ENCODE results near the gene CDRT15.
"Not testable (repeated sequence)": the region's sequence is repeated elsewhere in the genome, so short reads cannot be mapped to it uniquely, and the experiment has no call there.

The CDRT15 gene

DNA sequence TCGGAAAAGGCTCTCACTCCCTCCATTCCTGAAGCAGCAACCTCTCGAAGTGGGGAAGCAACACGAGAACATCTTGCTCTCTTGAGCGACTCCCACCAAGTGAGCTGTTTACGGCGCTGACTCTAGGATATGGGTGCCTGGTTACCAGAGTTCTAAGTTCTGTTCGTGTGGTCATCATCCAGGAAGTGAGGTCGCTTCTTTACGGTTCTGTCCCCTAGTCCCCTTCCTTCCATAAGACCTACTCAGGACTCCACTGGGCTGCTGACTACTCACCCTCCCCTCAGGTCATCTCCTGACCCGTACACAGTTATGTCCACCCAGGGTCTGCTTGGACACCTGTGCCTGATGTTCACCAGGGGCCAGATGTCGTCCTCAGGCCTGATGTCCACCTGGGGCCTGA is at the start of gene CDRT15:
CDRT15 (minus strand) TSS at position 101 of the 400 bp plus-strand sequence; CDS start at position 72, 29 bp downstream.
- DNase-seq = not testable (repeated sequence)

DNA sequence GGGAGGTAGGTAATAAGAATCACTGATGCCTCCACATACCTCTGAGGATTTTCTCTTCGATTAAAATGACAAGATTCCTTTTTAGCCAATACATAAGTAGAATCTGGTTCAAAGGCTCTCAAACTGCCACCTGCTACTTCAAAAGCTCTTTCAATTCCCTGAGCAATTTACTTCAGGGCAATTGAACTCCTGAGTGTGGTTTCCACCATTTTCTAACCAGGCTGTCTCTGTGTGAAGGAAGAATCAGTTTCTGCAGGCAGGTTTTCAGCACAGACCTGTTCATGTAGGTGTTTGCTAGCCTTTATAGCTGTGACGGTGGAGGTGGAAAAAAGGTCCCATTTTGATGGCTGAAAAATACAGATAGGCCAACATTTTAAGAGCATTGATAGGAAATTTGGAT is 46.1 kb upstream of the CDRT15 start:
- no peak for DNase-seq

DNA sequence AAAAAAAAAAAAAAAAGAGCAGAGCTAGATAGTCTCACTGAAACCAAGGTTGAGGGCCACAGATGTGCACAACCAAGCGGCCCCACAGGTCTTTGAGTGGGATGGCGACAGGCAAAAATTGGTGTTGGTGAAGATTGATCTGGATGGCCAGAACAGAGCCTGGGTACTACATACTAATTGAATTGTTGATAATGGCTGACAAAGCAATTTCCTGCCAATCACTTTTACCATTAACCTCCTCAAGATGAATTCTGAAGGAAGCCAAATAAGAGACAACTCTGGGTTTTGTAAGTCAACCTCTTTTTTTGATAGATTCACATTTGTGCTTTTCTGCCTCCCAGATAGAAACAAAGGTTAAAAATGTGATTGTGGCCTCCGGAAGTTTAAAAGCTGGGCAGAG is 44.9 kb upstream of the CDRT15 start:
- no peak for DNase-seq

DNA sequence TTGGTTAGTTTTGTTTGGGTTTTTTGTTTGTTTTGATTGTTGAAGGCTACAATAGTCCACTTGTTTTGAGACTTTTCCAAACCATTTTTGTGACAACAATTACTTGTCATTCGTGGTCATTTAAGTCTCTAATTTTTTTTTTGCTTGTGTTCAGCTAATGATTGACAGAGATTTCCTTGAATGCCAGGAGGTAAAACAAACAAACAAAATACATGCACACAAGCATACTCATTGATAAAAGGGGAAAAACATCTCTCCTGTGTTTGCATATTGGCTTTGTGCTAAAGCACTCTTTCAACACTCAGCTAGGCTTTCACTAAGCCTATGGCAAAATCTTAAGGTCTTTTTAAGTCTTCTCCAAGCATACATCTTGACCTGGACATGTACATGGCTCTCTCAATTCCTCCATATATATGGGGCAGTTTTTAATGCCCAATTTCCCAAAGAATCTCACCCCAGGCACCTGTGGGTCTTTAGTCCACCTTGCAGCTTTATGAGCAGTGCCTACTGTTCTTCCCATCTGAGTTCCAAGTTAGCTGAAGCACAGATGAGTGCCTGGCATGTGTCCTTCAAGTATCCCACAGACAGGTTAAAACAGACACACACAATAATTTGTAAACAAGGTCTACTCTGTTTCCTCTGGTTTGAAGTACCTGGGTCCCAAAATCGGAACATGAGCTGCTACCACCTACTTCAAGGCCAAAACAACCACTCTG is 40.0 kb upstream of the CDRT15 start:
- DNase-seq = no peak

DNA sequence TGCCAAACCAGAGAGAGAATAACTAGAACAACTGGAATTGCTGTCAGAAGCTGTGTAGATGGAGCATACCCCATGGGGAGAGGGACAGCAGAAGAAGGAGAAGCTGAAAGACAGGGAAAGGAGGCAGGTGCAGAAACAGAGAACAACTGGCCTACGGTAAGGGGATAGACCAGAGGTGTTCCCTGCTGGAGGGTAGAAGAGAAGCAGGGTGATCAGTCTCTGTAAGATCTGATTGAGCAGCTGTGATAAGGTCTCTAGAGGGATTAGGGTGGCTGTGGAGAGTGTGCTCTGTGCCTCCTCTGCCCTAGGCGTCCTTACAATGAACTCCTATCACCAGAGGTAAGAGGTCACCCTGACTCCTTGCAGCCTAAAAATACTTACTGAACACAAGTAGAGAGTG is 33.8 kb upstream of the CDRT15 start:
- DNase-seq = no peak

DNA sequence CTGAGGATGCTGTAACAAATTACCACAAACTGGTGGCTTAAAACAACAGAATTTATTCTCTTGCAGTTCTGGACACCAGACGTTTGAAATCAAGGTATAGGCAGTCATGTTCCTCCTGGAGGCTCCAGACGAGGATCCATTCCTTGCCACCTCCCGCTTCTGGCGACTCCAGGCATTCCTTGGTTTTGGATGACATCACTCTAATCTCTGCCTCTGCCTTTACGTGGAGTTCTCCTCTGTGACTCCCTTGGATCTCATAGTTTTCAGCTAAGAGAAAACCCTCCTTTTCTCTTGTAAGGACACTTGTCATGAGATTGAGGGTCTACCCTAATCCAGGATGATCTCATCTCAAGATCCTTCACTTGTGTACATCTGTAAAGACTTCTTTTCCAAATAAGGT is 32.8 kb upstream of the CDRT15 start:
- DNase-seq = no peak

DNA sequence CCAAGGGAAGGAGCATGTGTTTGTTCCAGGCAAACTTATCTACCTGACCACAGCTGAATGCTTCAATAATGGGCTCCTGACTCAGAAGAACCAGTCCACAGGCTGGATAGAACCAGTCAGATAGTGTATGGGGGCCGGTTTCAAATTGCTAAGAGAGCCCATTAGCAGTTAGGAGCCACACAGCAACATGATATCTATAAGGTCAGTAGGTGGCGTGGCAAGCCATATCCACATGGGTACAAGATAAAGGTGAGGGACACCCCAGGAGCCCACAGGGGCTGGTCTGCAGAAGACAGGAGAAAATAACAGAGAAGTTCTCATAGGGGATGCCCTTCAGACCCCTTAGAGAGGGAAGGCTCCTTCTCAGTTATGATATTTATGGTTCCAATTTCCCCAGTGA is 31.6 kb upstream of the CDRT15 start:
- no peak for DNase-seq

DNA sequence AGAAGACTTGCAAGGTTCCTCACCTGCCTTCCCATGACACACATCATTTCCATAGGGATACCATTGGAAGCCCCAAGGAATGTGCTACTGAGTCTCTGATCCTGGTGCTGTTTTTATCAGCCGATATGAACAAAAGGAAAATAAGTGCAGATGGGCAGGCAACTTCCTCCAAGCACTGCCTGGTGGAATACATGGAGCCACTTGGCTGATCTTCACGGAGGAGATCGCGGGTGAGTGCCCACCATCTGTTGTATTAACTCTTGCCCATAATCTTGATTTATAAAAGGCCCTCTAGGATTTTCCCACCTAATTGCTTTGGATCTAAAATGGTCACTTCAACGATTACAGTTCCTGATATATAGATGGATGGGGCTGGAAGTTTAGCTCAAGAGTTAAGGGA is 24.7 kb upstream of the CDRT15 start:
- DNase-seq = no peak

DNA sequence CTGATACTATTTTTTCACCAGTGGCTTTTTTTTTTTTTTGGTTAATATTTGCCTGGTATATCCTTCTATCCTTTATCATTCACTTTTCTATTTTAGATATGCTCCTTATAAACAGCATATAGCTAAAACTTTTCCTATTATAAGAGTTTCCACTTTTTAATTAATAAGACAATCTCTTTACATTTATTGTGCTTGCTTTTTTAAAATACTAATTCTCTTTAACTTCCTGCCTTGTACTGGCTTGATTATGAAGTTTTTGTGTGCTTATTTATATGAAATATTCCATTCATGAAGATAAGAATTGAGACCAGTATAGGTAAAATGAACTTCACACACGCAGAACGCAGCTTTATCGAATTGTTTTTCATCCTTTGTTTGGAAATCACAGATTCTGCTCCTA is 9.0 kb upstream of the CDRT15 start:
- no peak for DNase-seq

DNA sequence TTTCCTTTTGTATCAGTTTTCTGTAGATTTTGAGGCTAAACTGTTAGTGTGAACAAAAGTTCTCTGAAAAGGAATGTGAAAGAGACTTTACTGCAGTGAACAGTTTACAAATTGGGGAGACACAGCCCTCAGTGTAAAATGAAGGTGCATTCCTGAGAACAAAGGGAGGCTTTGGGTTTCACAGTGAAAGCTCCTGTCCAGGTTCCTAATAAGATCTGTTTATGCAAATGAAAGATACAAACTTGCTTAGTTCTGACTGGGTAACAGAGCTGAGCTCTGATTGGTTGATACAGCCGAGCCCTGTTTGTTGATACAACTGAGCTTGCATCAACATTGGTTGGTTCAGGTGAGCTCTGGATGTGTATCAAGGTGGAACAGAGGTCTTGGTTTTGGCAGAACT is 8.3 kb upstream of the CDRT15 start:
- no peak for DNase-seq

DNA sequence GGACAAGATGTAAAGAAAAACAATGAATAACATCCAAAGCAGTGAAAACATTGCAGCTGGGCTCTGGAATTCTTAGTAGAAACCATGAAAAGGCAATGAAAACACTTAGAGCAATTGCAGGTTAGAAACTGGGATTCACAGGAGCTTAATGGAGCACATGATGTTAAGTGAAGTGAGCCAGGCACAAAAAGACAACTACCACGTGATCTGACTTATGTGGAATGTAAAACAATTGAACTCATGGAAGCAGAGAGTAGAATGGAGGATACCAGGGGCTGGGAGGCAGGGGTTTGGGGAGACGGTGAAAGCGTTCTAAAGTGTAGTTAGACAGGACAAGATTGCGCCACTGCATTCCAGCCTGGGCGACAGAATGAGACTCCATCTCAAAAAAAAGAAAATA is 2.6 kb upstream of the CDRT15 start:
- DNase-seq = not testable (repeated sequence)

DNA sequence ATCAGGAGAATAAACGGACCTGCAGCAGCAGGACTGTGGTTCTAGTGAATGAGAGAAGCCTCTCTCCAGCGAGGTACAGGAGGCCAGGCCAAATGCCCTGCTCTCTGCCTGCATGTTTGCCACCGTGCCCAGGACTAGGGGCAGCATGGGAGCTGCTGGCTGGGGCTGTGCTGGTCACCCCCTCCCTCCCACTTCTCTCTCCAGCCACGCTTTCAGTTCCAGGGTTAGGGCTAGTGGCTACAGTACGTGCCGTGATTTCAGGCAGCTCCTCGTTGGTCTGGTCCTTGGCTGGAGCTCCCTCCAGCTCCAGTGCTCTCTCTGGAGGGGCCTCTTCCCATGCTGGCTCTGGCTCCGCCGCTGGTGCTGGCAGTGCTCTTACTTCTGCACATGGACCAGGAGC is 630 bp downstream of the CDRT15 start:
- not testable (repeated sequence) for DNase-seq

DNA sequence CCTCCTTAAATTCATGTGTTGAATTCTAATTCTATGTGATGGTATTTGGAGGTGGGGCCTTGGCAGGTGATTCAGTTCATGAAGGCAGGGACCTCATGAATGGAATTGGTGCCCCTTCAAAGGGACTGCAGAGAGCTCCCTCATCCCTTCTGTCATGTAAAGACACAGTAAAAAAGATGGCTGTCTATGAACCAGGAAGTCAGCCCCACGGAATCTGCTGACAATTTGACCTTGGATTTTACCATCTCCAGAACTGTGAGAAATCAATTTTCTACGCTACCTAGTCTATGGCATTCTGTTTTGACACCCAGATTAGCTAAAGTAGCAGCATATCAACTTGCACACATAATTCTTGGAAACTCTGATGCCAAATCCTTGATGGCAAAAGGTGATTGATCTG is 1.6 kb downstream of the CDRT15 start:
- DNase-seq = not testable (repeated sequence)

DNA sequence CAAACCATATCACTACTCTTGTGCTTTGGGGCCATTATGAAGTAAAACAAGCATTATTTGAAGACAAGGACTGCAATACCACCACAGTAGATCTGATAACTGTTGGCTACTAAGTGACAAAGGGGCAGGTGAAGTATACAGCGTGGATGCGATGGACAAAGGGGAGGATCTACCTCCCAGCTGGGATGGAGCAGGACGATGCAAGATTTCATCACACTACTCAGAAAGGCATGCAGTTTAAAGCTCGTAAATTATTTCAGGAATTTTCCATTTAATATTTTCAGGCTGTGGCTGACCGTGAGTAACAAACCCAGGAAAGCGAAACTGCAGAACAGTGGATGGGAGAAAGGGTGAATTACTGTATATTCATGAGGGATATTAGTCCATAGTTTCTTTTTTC is 5.5 kb downstream of the CDRT15 start:
- not testable (repeated sequence) for DNase-seq

DNA sequence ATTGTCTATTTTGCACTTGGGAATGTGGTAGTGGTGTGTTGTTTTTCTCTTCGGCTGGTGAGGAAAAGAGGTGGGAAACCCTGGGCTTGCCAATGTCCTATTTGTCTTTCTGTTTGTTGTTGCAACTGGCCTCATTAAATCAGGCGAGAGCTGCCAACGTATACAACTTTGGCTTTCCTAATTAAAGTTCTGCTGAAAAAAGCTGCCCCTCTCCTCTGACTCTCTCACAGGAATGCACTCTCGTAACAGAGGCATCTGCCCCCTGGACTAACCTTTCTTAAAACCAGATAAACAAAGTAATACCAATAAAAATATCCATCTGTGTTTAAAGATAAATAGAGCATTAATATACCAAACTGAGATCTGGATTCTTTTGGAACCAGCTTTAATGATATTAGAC is 7.8 kb downstream of the CDRT15 start:
- no peak for DNase-seq

DNA sequence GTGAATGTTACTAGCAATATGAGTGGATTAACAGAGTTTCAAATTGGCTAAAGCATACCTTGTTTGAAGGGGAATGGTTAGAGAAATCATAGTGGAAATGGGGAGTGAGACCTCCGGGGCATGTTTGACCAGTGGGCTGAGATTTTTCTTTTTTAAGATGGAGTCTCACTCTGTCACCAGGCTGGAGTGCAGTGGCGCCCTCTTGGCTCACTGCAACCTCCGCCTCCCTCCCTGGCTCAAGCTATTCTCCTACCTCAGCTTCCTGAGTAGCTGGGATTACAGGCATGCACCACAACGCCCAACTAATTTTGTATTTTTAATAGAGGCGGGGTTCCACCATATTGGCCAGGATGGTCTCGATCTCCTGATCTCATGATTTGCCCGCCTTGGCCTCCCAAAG is 9.6 kb downstream of the CDRT15 start:
- no peak for DNase-seq

DNA sequence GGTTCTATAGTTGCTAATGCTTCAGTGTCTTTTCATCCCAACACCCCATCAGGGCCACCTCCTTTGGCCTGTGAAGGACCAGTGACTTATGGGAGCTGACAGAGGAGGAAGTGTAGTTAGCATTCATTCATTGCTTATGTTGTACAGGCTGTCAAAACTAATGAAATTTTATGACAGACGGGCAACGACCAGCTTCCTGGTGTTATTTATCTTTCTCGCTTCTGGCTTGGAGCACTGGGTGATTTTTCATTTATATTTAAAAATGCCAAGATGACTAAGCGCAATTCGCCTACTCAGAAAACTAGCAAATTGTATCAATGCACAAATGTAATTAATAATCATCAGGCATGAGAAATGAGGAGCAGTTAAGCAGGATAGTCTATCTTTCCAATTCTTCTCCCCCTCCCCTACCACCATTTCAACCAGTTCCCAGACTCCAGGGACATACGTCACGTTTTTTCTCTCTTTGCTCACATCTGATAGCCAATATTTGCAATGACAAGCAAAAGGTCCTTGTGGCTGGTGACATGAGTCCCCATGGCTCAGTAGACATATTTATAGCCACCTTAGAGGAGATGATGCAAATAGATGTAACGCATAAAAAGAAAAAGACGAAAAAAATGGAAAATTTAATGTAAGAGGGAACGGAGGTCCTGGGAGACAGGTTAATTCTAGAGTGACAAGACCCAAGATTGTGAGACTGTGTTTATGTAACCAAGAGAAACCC is 11.2 kb downstream of the CDRT15 start:
- DNase-seq = no peak

DNA sequence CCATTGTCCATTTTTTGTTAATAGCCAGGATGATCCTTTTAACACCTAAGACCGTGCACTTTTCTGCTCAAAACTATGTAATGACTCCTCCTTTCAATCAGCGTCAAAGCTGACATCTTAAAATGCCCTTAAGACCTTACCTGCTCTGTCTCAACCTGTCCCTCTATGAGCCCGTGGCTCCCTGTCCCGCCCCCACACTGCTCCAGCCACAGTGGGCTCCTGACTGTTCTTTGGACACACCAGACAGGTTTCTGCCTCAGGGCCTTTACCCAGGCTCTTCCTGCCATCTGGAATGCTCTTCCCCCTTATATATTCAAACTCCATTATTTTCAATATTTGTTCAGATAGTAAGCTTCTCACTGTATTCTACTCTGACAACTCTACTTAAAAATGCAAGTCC is 14.1 kb downstream of the CDRT15 start:
- DNase-seq = no peak

DNA sequence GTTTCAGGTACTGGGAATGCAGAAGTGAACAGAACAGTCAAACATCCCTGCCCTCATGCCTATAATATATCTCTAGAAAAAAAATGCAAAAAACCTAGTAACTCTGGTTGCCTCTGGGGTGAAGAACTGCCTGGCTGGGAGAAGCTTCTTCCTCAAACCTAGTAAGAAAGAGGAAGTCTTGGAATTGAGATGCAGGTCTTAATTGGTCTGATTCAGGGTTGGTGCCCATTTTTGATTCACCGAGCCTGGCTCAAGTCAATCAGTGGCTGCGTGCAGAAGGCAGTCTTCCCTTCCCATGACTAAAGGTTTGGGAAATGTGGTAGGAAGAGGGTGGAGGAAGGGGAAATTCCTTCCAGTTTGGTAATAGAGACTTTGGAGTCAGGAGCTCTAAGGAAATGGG is 22.4 kb downstream of the CDRT15 start:
- no peak for DNase-seq

DNA sequence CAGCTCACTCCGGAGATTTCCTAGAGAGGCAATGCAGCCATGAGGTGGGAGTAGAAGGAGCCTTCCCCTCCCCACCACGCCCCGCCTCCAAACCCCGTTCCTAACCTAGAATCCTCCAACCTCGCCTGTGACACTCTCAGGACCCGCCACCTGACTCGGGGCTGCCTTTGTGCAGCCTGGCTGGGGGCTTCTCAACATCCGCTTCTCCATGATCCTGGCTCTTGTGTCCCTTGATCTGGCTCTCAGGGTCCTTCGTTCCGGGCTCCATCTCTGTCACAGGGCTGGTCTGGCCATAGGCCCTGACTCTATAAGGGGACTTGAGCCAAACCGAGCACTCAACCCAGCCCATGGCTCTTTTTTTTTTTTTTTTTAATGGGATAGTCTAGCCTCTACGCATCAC is 24.3 kb downstream of the CDRT15 start:
- DNase-seq = no peak

DNA sequence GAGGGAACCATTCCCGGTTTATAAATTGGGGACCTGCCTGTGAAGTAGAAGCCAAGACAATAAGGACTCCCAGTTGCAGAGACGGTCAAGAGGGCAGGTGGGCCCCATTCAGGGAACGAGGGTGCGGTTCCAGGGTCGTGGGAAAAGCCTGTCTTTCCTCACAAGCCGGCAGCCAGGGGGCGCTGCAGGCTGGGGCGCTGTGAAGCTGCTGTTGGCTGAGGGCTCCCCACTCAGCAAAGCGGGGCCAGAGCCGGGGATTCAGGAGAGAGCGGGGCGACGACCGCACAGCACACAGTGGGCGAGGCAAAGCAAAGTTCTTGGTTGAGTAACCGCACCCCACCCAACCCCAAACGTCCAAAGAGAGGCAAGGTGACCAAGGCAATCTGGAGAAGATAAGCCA is 24.9 kb downstream of the CDRT15 start:
- DNase-seq = peak in 2 of 58 donors; percentile 4 to 26

DNA sequence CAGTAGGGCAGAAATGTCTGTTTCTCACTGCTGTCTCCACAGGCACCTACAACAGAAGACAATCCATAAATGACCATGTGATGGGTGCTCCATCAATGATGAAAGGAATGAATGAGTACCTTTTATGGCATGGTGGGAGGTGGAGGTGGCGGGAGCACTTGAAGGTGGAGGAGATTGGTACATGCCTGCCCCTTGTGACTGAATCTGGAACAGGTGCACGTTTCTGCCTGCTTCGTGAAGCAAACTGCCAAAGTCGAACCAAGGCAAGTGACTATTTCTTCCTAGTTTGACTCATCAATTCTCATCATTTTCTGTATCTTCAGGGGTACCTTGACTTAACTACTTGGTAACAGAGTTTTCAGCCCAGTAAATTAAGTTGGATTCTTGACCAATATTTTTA is 25.4 kb downstream of the CDRT15 start:
- DNase-seq = no peak

DNA sequence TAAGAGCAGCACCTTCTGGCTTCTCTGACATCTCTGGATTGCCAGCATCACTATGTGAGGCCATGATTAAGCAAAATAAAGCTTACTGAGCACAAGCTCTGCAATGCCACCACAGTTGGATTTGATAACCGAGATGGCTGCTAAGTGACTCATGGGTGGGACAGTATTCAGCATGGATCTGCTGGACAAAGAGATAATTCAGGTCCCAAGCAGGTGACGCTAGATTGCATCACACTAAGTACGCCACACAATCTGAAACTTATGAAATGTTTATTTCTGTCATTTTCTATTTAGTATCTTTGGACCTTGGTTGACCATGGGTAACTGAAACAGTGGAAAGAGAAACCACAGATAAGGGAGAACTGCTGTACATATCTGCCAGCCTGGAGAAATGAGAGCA is 27.4 kb downstream of the CDRT15 start:
- DNase-seq = no peak
